ENCODE results near the gene MPP2. TPM values are rescaled to one million over a fixed set of nuclear protein-coding genes. Genes with fewer than 3 reads are reported as not detected.
"Not testable (repeated sequence)": the region's sequence is repeated elsewhere in the genome, so short reads cannot be mapped to it uniquely, and the experiment has no call there.

The MPP2 gene
- total RNA-seq, 2 experiments from 2014 or later: 6.0 TPM

DNA sequence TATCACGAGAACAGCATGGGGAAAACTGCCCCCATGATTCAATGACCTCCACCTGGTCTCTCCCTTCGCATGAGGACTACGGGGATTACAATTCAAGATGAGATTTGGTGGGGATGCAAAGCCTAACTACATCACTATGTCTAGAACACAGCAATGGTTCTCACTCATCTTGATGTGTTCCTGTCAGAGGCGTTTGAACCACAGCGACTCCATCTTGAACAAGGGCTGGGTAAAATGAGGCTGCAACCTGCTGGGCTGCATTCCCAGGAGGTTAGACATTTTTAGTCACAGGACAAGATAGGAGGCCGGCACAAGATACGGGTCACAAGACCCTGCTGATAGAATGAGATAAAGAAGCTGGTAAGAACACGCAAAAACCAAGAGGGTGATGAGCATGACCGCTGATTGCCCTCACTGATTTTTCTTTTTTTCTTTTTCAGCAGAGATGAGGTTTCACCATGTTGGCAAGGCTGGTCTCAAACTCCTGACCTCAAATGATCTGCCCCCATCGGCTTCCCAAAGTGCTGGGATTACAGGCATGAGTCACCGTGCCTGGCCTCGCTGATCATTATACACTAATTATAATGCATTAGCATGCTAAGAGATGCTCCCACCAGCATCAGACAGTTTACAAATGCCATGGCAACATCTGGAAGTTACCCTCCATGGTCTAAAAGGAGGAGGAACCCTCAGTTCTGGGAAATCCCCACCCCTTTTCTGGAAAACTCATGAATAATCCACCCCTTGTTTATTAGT lies 37.9 kb upstream of the MPP2 start:
- TF ChIP-seq, protein P1, sequence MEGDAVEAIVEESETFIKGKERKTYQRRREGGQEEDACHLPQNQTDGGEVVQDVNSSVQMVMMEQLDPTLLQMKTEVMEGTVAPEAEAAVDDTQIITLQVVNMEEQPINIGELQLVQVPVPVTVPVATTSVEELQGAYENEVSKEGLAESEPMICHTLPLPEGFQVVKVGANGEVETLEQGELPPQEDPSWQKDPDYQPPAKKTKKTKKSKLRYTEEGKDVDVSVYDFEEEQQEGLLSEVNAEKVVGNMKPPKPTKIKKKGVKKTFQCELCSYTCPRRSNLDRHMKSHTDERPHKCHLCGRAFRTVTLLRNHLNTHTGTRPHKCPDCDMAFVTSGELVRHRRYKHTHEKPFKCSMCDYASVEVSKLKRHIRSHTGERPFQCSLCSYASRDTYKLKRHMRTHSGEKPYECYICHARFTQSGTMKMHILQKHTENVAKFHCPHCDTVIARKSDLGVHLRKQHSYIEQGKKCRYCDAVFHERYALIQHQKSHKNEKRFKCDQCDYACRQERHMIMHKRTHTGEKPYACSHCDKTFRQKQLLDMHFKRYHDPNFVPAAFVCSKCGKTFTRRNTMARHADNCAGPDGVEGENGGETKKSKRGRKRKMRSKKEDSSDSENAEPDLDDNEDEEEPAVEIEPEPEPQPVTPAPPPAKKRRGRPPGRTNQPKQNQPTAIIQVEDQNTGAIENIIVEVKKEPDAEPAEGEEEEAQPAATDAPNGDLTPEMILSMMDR (IDR thresholded peaks at IDR 0.05): no peak
- no peaks in the 10 kb centered on the region for H3K36me3 Mint-ChIP-seq (ENCODE audit: low read depth)

DNA sequence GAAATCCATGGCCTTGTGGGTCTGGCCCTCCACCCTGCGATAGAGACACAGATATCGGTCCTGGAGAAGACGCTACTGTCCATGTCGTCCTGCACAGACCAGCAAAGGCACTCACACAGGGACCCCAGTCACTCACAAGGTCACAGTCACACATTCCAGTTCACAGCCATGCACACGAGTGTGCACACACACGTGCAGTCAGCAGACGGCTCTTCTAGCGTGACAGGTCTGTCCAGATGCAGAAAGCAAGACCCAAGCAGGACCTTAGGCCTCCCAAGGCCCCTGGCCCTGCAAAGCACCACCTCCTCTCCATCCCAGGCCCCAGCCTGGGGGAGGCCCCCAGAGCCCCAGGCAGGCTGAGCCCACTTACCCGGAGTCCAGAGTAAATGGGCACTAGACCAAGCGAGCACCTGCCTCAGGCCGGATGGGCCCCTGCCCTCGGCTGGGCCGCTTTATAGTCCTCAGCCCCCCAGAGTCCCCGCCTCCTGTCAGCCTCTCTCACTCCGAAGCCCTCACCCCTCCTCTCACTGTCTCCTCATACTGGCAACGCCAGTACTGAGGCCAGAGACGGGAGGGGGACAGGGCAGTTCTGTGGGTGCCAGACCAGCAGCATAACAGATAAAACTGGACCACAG lies 34.8 kb upstream of the MPP2 start, which contains the start of gene PPY:
TSS of gene PPY (minus strand) at position 426 of the 635 bp plus-strand sequence. CDS start 822 bp downstream, outside the sequence.
- Mint-ChIP-seq H3K9me3 (no peaks in the 10 kb centered on the region), H3K36me3 (ENCODE audit: low read depth) (no peaks in the 10 kb centered on the region), H3K4me1 (ENCODE audit: low read depth) (peaks cover 14% of the 10 kb centered on the region), H3K4me3 (no peak within 1 kb of the TSS), H3K27ac (no peak within 1 kb of the TSS), H3K27me3 (peaks cover 6% of the 10 kb centered on the region)
- ChIA-PET CTCF (interaction anchor here (1.0 to 4.2 kb wide), 16 partner anchors 17 to 99 kb away, joined by 3 to 62 read pairs (median 9); partner anchors contain the start of gene MPP2), POLR2A (no interaction called here)
- intact Hi-C loops (cut with micrococcal nuclease): no loop called here
- ATAC-seq: no peak
- no peak for DNase-seq
- TF ChIP-seq, protein P1 (IDR thresholded peaks at IDR 0.05): no peak

More for the DNA sequence above, 37.9 kb upstream of the MPP2 start:
- Mint-ChIP-seq H3K4me1 (ENCODE audit: low read depth) (peaks cover 3% of the 10 kb centered on the region), H3K9me3 (no peaks in the 10 kb centered on the region), H3K27ac (no peak overlapping the region), H3K4me3 (no peak overlapping the region), H3K27me3 (peaks cover 6% of the 10 kb centered on the region)
- no peak for DNase-seq
- ATAC-seq: no peak
- ChIA-PET CTCF (interaction anchor here (1.0 to 4.2 kb wide), 12 partner anchors 9 to 111 kb away, joined by 4 to 62 read pairs (median 6); partner anchors contain the start of genes MPP2, PYY and TMEM101), POLR2A (no interaction called here)
- intact Hi-C loops (cut with micrococcal nuclease): loop anchor here (2.0 kb wide), 1 partner anchor 50 kb away; no protein-coding TSS in a partner anchor

DNA sequence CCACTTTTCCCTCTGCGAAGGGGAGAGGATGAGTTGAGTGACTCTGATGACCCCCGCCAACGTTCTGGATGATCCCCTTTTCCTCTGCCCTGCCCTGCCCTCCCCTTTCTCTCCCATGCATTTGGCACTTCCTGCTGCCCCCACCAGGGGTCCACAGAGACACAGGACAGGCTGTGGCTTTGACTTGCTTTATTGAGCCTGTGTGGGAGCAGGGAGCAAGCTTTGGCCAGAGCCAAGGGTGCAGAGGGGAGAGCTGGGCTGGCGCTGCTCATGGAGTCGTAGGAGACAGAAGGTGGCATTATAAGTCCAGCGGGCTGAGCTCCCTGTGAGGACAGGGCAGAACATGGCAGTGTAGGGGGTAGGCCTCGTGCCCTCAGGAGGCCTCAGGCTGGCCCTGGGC lies 33.3 kb upstream of the MPP2 start:
- peaks cover 14% of the 10 kb centered on the region for H3K4me1 Mint-ChIP-seq (ENCODE audit: low read depth)
- intact Hi-C loops (cut with micrococcal nuclease): no loop called here
- peaks cover 5% of the 10 kb centered on the region for H3K27me3 Mint-ChIP-seq
- H3K4me3 Mint-ChIP-seq: no peak overlapping the region
- H3K9me3 Mint-ChIP-seq: no peaks in the 10 kb centered on the region
- no peaks in the 10 kb centered on the region for H3K36me3 Mint-ChIP-seq (ENCODE audit: low read depth)
- ChIA-PET POLR2A (interaction anchor here (1.0 kb wide), 1 partner anchor 8 kb away, joined by 3 read pairs; no protein-coding TSS in a partner anchor), CTCF (interaction anchor here (0.6 to 3.9 kb wide), 7 partner anchors 14 to 101 kb away, joined by 3 to 13 read pairs (median 3); no protein-coding TSS in a partner anchor)
- no peak overlapping the region for H3K27ac Mint-ChIP-seq
- ATAC-seq: peak; percentile 42
- TF ChIP-seq, protein P1 (IDR thresholded peaks at IDR 0.05): peak; percentile 43
- DNase-seq: peak; percentile 49

DNA sequence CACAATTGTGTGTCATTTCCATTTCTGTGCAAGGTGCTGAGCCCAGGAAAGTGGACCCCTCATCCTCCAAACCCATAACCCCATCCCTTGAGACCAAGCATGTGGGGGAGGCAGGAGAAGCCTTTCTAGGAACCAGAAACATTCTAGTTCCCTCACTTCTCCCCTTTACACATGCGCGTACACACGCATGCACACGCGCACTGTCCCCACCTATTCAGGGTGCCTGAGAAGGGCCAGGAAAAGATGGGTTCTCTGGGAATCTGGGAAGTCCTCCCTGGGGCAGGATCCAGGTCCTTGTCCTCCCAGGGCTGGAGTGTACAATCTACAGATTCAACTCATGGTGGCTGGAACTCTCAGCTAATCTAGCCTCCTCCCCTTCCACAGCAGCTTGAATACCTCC lies 32.5 kb upstream of the MPP2 start:
- ChIA-PET CTCF (interaction anchor here (1.0 to 3.9 kb wide), 8 partner anchors 12 to 102 kb away, joined by 3 to 13 read pairs (median 4); no protein-coding TSS in a partner anchor), POLR2A (no interaction called here)
- no peak for ATAC-seq
- TF ChIP-seq, protein P1 (IDR thresholded peaks at IDR 0.05): no peak
- DNase-seq: no peak
- Mint-ChIP-seq H3K27ac (no peak overlapping the region), H3K4me3 (no peak overlapping the region), H3K4me1 (ENCODE audit: low read depth) (peaks cover 13% of the 10 kb centered on the region), H3K9me3 (no peaks in the 10 kb centered on the region), H3K27me3 (peaks cover 5% of the 10 kb centered on the region), H3K36me3 (ENCODE audit: low read depth) (no peaks in the 10 kb centered on the region)
- intact Hi-C loops (cut with micrococcal nuclease): no loop called here

GRCh38 chr17:43939452-43939851 lies 32.1 kb upstream of the MPP2 start:
- POLR2A ChIA-PET; H3K27me3 Mint-ChIP-seq; H3K9me3 Mint-ChIP-seq; H3K27ac Mint-ChIP-seq; H3K36me3 Mint-ChIP-seq (ENCODE audit: low read depth); intact Hi-C loops (cut with micrococcal nuclease); ATAC-seq; DNase-seq: not testable (repeated sequence)
- CTCF ChIA-PET: interaction anchor here (1.0 to 3.9 kb wide), 9 partner anchors 11 to 102 kb away, joined by 3 to 13 read pairs (median 4); no protein-coding TSS in a partner anchor
- Mint-ChIP-seq H3K4me3 (peak overlapping the region; percentile 60), H3K4me1 (ENCODE audit: low read depth) (peaks cover 10% of the 10 kb centered on the region)
